H9 (cell line): Measurements from ENCODE around the gene POU6F2. TPM values are rescaled to one million over a fixed set of nuclear protein-coding genes. Genes with fewer than 3 reads are reported as not detected.

ENCODE experiments used
- DNase-seq: peaks from one replicate; pipeline ENCODE4 v3.0.0-alpha.2; 2017
- H2AFZ ChIP-seq: one replicate; pipeline ENCODE4 v1.6.1; 2013; ENCODE audit warnings: mild to moderate bottlenecking, low read length, control low read depth, moderate library complexity
- H2AK5ac ChIP-seq: 2 replicates; pipeline ENCODE4 v1.6.1; 2013; ENCODE audit warnings: low read length, control low read depth, mixed read lengths; ENCODE audit not compliant: insufficient read length
- H2BK120ac ChIP-seq: one replicate; pipeline ENCODE4 v1.6.1; 2013; ENCODE audit warnings: low read depth, mild to moderate bottlenecking, low read length, control low read depth, inconsistent platforms; ENCODE audit not compliant: poor library complexity, severe bottlenecking
- H2BK12ac ChIP-seq: 2 replicates; pipeline ENCODE4 v1.6.1; 2013; ENCODE audit warnings: low read length, control low read depth, mixed read lengths, low read depth; ENCODE audit not compliant: insufficient read length
- H2BK15ac ChIP-seq: 2 replicates; pipeline ENCODE4 v1.6.1; 2013; ENCODE audit warnings: low read depth, low read length, control low read depth
- H2BK20ac ChIP-seq: one replicate; pipeline ENCODE4 v1.6.1; 2013; ENCODE audit warnings: low read depth, mild to moderate bottlenecking, low read length, control low read depth, inconsistent platforms; ENCODE audit not compliant: poor library complexity, severe bottlenecking
- H2BK5ac ChIP-seq: 2 replicates; pipeline ENCODE4 v1.6.1; 2013; ENCODE audit warnings: low read length, control low read depth, mixed read lengths; ENCODE audit not compliant: insufficient read length
- H3K14ac ChIP-seq: 2 replicates; pipeline ENCODE4 v1.6.1; 2013; ENCODE audit warnings: low read length, control low read depth; ENCODE audit not compliant: insufficient read depth
- H3K18ac ChIP-seq: 2 replicates; pipeline ENCODE4 v1.6.1; 2013; ENCODE audit warnings: low read depth, mild to moderate bottlenecking, mixed read lengths, low read length, control low read depth; ENCODE audit not compliant: insufficient read length
- H3K23ac ChIP-seq: 2 replicates; pipeline ENCODE4 v1.6.1; 2013; ENCODE audit warnings: low read length, control low read depth, mixed read lengths, low read depth; ENCODE audit not compliant: insufficient read length
- H3K23me2 ChIP-seq: 2 replicates; pipeline ENCODE4 v1.6.1; 2013; ENCODE audit warnings: low read depth, mild to moderate bottlenecking, mixed read lengths, low read length, control low read depth; ENCODE audit not compliant: insufficient read length, poor library complexity, severe bottlenecking
- H3K27ac ChIP-seq: 2 replicates; pipeline ENCODE4 v1.5.1; 2013; ENCODE audit warnings: low read length, control low read depth, mixed read lengths, low read depth; ENCODE audit not compliant: insufficient read length
- H3K27me3 ChIP-seq: 2 replicates; pipeline ENCODE4 v1.6.1; 2013; ENCODE audit warnings: low read length, control low read depth, inconsistent platforms; ENCODE audit not compliant: insufficient read depth
- H3K4ac ChIP-seq: 2 replicates; pipeline ENCODE4 v1.6.1; 2013; ENCODE audit warnings: low read depth, mild to moderate bottlenecking, control low read depth, inconsistent platforms, low read length, moderate library complexity
- H3K4me1 ChIP-seq: 2 replicates; pipeline ENCODE4 v1.6.1; 2013; ENCODE audit warnings: low read length, control low read depth, inconsistent platforms; ENCODE audit not compliant: insufficient read depth
- H3K4me2 ChIP-seq: 2 replicates; pipeline ENCODE4 v1.6.1; 2013; ENCODE audit warnings: low read length, control low read depth, mixed read lengths; ENCODE audit not compliant: insufficient read length, insufficient read depth
- H3K56ac ChIP-seq: 2 replicates; pipeline ENCODE4 v1.6.1; 2013; ENCODE audit warnings: low read depth, mild to moderate bottlenecking, mixed read lengths, low read length, control low read depth; ENCODE audit not compliant: insufficient read length
- H3K79me1 ChIP-seq: 2 replicates; pipeline ENCODE4 v1.6.1; 2013; ENCODE audit warnings: low read depth, mild to moderate bottlenecking, moderate library complexity, low read length, control low read depth, inconsistent platforms; ENCODE audit not compliant: insufficient read depth, poor library complexity, severe bottlenecking
- H3K79me2 ChIP-seq: 2 replicates; pipeline ENCODE4 v1.6.1; 2013; ENCODE audit warnings: low read length, control low read depth, inconsistent platforms; ENCODE audit not compliant: insufficient read depth
- H3K9ac ChIP-seq: 2 replicates; pipeline ENCODE4 v1.6.1; 2013; ENCODE audit warnings: low read length, control low read depth, mixed read lengths; ENCODE audit not compliant: insufficient read length; ENCODE audit errors: extremely low read depth
- H3K9me3 ChIP-seq: one replicate; pipeline ENCODE4 v1.6.1; 2013; ENCODE audit warnings: low read depth, low read length, inconsistent platforms; ENCODE audit not compliant: control insufficient read depth
- H3T11ph ChIP-seq: one replicate; pipeline ENCODE4 v1.6.1; 2013; ENCODE audit warnings: mild to moderate bottlenecking, low read length, control low read depth, inconsistent platforms
- H4K20me1 ChIP-seq: one replicate; pipeline ENCODE4 v1.6.1; 2013; ENCODE audit not compliant: control insufficient read depth, insufficient read length, insufficient read depth
- H4K5ac ChIP-seq: 2 replicates; pipeline ENCODE4 v1.6.1; 2013; ENCODE audit warnings: low read depth, mild to moderate bottlenecking, mixed read lengths, low read length, control low read depth; ENCODE audit not compliant: insufficient read length
- H4K8ac ChIP-seq: replicated peaks from 2 replicates; pipeline ENCODE4 v1.6.1; 2013; ENCODE audit warnings: low read length, control low read depth, mixed read lengths, low read depth; ENCODE audit not compliant: insufficient read length
- H4K91ac ChIP-seq: 2 replicates; pipeline ENCODE4 v1.6.1; 2013; ENCODE audit warnings: low read depth, mild to moderate bottlenecking, moderate library complexity, mixed read lengths, low read length, control low read depth; ENCODE audit not compliant: insufficient read length
- H3K27ac Mint-ChIP-seq, 3 experiments: 2 replicates in 2 of 3; 3 replicates in 1 of 3; pipeline ENCODE4 v1.8.0; 2020 to 2021; ENCODE audit warnings: mixed read lengths in 3 of 3, mild to moderate bottlenecking in 1 of 3, moderate library complexity in 1 of 3
- H3K27me3 Mint-ChIP-seq: 2 replicates; pipeline ENCODE4 v1.8.0; 2021; ENCODE audit warnings: low read depth, mild to moderate bottlenecking, moderate library complexity, mixed read lengths
- H3K36me3 Mint-ChIP-seq, 3 experiments: 2 replicates in 2 of 3; 3 replicates in 1 of 3; pipeline ENCODE4 v1.8.0; 2020 to 2021; ENCODE audit warnings: low read depth in 3 of 3, mixed read lengths in 3 of 3; ENCODE audit not compliant: insufficient read depth in 1 of 3
- H3K4me1 Mint-ChIP-seq, 2 experiments: 2 replicates each; pipeline ENCODE4 v1.8.0; 2020; ENCODE audit warnings: mixed read lengths in 2 of 2
- H3K4me3 Mint-ChIP-seq, 2 experiments: 2 replicates in 1 of 2; 3 replicates in 1 of 2; pipeline ENCODE4 v1.8.0; 2020 to 2021; ENCODE audit warnings: mild to moderate bottlenecking in 2 of 2, mixed read lengths in 2 of 2, moderate library complexity in 1 of 2
- H3K9me3 Mint-ChIP-seq, 2 experiments: 2 replicates in 1 of 2; 3 replicates in 1 of 2; pipeline ENCODE4 v1.8.0; 2020; ENCODE audit warnings: mild to moderate bottlenecking in 2 of 2, mixed read lengths in 2 of 2, moderate library complexity in 1 of 2
- WGBS: extraction: QIAGEN DNeasy Blood & Tissue Kit; methylation state at CpG from one replicate; pipeline ENCODE4 v1.1.7; 2013; ENCODE audit warnings: missing lambda C conversion rate, low lambda C conversion rate, mixed read lengths; ENCODE audit not compliant: insufficient read length; ENCODE audit errors: extremely low coverage; 5-methylcytosine and 5-hydroxymethylcytosine counted together
- total RNA-seq: library from RNA; stranded (reverse); gene quantifications from 2 replicates; pipeline ENCODE4 v1.2.1, GENCODE V29; 2021
- TF ChIP-seq, protein P1 (sequence below): fragments of 200-600 bp; sonication (generic); conservative IDR thresholded peaks from 3 replicates; pipeline ENCODE4 v1.8.0; 2021; ENCODE audit warnings: antibody characterized with exemption, mild to moderate bottlenecking

Gene POU6F2
- total RNA-seq, 1 experiment from 2014 or later = 1.9 TPM

DNA sequence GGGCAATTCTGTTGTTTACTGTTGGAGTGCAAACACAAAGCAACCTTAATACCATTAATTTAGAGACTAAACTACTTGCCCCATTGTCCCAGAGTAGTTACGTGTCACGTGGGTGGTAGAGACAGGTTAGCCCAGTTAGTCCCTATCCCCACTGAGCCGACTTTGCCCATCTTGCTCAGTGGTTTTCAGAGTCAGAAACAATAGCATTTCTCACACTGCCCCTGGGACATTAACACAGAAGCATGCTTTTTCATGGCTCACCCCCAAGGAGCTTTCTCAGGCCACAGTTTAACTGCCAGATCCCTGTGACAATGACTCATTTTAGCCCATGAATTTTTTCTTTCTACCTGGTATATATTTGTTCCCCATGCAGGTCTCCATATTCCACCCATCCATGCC, 271.0 kb downstream of the POU6F2 start:
- Histone ChIP-seq H2BK20ac (no peak overlapping the region), H3K4me1 (peaks cover 3% of the 10 kb centered on the region; the same call in 1 of the 2 replicates), H3K18ac (no peak overlapping the region), H3K27ac (no peak overlapping the region), H3K4ac (no peak overlapping the region), H3K23me2 (no peaks in the 10 kb centered on the region), H3K27me3 (no peaks in the 10 kb centered on the region), H2AFZ (no peak overlapping the region), H4K20me1 (no peaks in the 10 kb centered on the region), H3K9me3 (no peaks in the 10 kb centered on the region), H2BK120ac (no peak overlapping the region), H2BK15ac (no peak overlapping the region), H3K56ac (no peak overlapping the region), H3K14ac (no peak overlapping the region), H3K79me2 (no peaks in the 10 kb centered on the region), H3K23ac (no peak overlapping the region), H4K8ac (no peak overlapping the region), H4K91ac (no peak overlapping the region), H3K4me2 (no peak overlapping the region), H4K5ac (no peak overlapping the region), H3T11ph (no peak overlapping the region), H2BK12ac (no peak overlapping the region), H2AK5ac (no peak overlapping the region), H2BK5ac (no peak overlapping the region), H3K9ac (no peak overlapping the region), H3K79me1 (no peaks in the 10 kb centered on the region)
- no CpG with 5 or more reads among the region's 3 CpGs for WGBS
- Mint-ChIP-seq H3K36me3 (no peaks in the 10 kb centered on the region), H3K27me3 (no peaks in the 10 kb centered on the region), H3K27ac (peak overlapping the region in 2 of 3 experiments; percentile 3 to 14; a peak in 3 of 7 replicates), H3K4me1 (peaks cover 17 to 19% of the 10 kb centered on the region in 2 experiments), H3K9me3 (no peaks in the 10 kb centered on the region; a peak in 1 of 5 replicates), H3K4me3 (no peak overlapping the region)
- DNase-seq = no peak
- TF ChIP-seq, protein P1, sequence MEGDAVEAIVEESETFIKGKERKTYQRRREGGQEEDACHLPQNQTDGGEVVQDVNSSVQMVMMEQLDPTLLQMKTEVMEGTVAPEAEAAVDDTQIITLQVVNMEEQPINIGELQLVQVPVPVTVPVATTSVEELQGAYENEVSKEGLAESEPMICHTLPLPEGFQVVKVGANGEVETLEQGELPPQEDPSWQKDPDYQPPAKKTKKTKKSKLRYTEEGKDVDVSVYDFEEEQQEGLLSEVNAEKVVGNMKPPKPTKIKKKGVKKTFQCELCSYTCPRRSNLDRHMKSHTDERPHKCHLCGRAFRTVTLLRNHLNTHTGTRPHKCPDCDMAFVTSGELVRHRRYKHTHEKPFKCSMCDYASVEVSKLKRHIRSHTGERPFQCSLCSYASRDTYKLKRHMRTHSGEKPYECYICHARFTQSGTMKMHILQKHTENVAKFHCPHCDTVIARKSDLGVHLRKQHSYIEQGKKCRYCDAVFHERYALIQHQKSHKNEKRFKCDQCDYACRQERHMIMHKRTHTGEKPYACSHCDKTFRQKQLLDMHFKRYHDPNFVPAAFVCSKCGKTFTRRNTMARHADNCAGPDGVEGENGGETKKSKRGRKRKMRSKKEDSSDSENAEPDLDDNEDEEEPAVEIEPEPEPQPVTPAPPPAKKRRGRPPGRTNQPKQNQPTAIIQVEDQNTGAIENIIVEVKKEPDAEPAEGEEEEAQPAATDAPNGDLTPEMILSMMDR = no peak
